ENCODE measurements around the gene GPSM1.
"Not testable (repeated sequence)": the region's sequence is repeated elsewhere in the genome, so short reads cannot be mapped to it uniquely, and the experiment has no call there.

Gene GPSM1

DNA sequence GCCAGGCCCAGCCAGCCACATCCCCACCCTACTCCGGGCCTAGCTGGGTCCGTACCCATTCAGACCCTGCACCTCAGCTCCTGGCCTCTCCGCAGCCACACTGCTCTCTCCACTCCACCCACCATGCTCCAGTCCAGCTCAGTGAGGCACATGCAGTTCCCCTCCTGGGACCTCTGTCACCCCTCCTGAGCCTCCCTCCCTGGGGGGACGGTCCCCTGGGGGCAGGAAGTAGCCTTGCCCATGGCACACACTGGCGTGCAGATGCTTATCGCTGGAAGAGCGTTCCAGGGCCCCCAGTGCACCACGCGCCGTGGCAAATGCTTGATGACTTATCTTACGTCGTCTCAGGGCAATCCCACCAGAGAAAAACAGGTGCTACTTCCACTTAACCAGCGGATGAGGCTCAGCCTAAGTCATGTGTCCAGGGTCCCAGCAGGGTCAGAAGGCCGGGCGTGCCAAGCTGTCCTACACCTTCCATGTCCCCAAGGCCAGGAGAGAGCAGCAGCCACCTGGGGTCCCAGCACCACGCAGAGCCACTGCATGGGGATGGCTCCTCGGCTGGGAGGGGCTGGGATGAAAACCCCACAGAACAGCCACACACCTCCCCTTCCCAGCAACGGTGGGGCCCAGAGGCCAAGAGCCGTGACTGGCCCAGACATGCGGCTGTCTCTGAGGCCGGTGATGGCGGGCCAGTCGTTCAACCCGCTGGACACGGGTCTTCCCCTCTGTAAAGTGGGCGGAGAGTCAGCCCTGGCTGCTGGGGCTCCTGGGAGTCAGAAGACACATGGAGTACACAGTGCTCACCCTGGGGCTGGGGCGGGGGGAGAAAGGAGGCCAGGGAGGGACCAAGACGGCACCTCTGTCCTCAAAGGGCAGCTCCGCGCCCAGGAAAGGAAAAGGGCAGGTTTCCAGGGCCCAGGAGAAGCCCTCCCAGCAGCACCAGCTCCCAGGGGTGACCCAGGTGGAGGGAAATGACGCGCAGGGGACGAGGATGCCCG, 20.8 kb upstream of the GPSM1 start:
- DNase-seq: no peak

DNA sequence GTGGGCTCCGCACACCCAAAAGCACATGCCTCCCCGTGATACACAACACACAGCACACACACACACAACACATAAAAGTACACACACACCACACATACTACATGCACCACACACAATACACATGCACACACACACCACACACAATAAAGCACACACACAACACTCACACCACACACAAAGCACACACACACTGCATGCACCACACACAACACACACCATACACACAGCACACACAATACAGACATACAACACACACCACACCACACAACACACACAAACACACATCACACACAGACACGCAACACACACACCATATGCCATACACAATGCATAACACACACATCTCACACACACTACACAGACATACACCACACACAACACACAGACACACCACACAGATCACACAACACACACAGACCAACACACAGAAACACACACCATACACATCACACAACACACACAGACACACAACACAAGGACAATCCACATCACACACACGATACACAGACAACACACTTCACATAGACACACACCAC, 20.1 kb upstream of the GPSM1 start:
- DNase-seq: no peak

DNA sequence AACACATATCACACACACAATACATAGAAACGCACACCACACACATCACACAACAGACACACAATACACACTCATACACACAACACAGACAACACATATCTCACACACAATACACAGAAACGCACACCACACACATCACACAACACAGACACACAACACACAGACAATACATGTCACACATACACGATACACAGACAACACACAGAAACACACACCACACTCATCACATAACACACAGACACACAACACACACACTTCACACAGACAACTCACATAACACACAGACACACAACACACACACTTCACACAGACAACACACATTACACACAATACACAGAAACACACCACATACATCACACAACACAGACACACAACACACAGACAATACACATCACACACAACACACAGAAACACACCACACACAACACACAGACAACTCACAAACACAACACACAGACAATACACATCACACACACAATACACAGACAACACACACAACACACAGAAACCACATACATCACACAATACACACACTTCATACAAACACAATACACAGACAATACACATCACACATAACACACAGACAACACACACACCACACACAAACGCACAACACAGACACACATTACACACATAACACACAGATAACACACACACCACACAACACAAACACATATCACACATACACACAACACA, 19.2 kb upstream of the GPSM1 start:
- DNase-seq: no peak

DNA sequence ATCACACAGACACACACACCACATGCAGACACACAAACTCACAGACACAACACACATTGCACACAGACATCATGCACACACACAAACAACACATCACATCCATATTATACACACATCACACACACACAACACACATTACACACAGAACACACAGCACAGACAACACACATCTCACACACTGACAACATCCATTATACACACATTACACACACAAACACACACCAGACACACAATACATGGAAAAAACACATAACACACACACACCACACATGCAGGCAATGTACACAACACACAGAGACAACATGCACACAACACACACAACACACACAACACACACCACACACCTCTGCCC, 18.7 kb upstream of the GPSM1 start:
- DNase-seq: no peak

DNA sequence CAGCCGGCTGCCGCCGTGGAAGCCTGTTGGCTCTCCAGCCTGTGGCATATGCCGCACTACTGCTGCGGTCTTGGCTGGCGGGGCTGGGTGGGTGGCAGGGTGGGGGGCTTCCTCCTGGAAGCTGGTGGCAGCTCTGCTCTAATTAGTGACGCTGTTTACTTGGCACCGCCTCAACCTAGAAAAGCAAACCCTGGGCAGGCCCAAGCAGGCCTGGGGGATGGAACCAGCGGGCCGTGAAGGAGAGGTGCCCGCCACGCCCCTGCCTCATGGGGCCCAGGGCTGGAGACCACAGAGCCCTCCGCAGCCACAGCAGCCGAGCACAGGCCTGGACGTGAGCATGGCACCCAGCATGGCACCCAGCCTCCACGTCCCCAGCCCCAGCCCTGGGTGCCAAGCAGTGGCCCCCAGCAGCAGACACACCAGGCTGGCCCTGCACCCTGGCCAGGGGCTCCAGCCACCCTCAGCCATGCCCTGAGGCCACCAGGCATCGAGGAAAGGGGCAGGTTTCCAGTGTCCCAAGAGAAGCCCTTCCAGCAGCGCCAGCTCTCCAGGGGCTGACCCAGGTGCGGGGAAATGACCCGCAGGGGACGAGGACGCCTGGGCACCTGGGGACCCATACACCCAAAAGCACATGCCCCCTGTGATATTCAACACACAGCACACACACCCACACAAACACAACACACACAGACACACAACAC, 18.1 kb upstream of the GPSM1 start:
- peak; percentile 22 for DNase-seq

DNA sequence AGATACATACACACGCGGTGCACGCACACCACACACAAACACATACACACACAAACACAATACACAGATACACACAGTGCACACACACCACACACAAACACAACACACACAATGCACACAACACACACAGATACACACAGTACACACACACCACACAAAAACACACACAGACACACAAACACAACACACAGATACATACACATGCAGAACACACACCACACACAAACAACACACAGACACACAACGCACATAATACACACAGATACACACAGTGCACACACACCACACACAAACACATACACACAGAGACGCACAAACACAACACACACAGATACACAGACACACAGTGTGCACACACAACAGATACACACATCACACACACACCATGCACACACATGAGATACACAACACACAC, 17.5 kb upstream of the GPSM1 start:
- no peak for DNase-seq

DNA sequence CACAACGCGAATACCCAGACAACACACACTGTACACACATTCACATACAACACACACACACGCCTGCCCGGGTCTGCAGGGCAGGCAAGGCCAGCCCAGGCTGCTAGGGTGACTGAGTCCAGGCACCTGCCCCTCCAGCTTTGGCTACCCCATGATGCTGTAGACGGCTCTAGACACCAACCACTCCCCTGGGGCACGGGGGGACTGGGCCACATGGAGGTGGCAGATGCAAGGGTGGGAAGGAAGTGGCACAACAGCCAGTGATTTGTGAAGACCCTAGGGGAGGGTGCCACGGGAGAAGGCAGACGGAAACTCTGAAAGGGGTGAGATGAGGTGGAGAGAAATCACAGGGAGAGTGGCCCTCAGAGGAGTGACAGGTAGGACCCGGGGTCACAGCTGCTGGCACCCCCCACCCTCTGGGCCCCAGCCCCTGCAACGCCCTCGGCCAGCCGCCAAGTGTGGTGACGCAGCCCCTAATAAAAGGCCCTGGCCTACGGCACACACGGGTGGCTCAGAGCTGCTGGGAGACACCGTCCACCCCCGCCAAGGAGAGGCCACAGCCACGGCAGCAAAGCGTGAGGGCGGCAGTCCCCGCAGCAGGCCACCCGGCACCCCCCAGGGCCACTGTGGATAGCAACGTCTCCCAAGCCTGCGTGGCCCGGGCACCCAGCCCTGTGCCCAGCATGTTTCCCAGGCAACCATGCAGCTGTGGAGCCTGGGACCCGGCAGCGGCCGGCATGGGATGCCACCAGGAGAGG, 16.9 kb upstream of the GPSM1 start:
- DNase-seq: no peak

DNA sequence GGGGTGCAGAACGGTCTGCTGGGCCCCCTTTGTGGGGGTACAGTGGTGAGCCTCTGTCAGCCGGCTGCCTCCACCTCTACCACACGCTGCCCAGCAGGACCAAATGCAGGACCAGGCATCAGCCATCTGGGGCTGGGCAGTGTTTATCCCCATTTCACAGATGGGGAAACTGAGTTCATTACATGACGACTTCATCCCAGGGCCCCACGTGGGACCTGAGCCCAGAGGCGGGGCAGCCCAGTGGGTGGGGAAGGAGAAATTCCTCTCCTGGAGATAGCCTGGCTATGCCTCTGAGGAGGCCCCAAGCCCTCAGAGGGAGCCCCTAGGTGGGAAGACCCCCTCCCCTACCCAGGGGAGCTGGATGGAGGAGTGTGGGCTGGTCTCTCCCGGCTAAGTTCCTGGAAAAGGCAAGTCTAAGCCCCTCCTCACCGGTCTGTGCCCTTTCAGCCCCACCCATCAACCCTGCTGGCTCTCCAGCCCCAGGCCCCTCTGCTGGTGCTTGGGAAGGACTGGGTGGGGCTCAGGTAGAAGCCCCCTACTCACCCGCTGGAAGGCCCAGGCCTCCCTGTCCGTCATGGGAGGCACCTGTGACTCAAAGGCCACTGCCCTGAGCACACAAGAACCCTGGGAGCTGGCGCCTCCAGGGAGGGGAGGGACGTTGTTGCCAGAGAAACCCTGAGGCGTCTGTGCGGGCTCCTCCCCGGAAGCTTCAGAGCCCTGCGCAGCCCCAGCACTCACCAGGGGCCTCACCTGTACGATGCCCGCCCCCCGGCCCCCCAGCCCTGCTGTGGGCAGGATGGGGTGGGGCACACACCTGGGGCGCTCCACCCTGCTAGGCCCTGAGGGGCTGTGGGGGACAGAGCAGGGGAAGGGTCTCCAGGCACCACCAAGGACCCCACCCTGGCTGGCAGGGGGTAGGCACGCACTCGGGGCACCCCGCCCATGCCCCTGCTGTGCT, 16.0 kb upstream of the GPSM1 start:
- DNase-seq: no peak

DNA sequence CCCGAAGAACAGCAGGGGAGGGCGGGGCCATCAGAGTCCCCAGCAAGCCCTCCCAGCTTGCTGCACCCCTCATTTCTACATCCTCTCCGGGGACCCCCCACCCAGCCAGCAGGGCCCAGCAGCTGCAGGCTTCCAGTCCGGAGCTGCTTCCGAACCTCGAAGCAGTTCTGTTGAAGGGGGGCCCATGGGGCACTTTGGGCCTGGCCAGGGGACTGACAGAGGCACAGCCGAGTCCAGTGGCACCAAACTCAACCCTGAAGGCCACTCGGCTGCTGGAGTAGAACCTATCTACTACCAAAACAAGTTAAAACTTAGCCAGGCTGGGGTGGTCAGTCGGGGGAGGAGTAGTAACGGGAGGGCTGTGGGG, 15.3 kb upstream of the GPSM1 start:
- DNase-seq: no peak

DNA sequence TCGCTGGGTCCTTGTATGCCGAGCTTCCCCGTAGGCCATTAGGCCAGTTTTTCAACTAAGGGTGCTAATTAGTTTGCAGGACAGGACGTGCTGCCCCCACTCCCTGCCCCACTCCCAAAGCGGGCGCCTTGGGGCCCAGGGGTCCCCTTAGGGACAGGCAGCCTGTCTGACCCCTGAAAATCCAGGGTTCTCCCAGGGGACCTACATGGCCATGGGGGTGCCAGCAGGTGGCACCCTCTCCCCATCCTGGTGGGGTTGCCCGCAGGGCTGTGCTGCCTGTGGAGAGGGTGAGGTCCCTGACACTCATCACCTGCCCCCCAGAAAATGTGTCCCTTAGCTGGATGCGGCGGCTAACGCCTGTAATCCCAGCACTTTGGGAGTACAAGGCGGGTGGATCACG, 14.9 kb upstream of the GPSM1 start:
- no peak for DNase-seq

DNA sequence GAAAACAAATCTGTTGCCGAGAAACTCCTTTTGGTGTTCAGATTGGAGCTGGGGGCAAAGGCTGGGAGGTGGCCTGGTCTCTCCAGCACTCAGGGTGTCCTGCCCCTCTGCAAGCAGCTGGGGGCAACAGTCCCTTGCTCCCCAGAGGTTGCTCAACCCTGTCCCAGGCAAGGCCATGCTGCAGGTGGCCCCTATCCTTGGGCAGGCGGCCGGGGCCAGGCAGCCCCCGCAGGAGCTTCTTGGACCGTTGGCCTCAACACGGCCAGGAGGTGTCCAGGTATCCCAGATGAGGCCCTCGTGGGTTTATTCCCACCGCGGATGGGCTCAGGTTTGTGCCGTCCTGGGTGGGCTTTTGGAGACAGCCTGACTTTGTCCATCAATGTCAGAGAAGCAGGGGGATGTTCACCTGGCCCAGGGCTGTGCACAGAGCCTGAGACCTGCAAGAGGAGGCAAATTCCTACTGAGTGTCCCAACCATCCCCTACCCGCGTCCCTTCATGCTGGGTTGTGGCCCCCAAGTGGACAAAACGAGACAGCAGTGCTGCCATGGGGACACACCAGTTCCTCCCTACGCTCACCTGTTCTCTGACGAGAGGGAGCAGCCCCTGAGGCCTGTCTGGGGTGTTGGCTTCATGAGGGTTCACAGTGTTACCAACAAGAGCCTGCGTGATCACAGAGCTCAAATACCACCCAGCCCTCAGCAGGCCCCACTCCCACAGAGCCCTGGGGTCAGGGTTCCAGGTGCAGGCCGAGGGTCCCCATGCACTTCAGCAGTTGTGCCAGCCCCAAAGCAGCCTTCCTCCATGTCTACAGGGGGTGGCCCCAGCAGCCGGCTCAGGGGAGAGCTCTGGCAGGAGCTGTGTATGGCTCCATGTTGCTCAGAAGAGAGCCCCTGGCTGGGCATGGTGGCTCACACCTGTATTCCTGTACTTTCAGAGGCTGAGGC, 14.0 kb upstream of the GPSM1 start:
- no peak for DNase-seq

DNA sequence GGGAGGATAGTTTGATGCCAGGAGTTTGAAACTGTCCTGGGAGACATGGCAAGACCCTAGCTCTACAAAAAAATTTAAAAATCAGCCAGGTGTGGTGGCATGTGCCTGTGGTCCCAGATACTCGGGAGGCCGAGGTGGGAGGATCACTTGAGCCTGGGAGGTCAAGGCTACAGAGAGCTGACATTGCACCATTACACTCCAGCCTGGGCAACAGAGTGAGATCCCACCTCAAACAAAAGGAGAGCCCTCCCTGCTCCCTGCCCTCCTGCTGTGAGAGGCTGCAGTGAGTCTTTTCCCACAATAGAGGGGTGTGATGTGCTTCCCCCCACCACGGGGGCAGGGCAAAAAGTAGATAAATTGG, 13.3 kb upstream of the GPSM1 start:
- no peak for DNase-seq

DNA sequence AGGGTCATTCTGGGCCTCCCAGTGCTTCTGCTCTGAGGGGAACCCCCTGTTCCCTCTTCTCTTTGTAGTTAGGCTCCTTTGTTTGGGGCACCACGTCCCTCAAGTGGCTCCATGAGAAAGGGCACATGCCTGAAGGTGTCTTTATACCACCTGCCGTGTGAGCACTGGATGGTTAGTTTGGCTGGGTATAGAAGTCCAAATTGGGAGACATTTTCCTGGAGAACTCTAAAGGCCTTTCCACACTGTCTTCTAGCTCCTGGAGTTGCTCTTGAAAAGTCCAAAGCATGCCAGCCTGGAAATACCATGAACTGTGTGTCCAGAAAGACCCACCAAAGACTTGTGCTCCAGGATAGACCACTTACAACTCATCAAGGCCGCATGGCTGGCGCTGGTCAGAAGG, 12.4 kb upstream of the GPSM1 start:
- no peak for DNase-seq

DNA sequence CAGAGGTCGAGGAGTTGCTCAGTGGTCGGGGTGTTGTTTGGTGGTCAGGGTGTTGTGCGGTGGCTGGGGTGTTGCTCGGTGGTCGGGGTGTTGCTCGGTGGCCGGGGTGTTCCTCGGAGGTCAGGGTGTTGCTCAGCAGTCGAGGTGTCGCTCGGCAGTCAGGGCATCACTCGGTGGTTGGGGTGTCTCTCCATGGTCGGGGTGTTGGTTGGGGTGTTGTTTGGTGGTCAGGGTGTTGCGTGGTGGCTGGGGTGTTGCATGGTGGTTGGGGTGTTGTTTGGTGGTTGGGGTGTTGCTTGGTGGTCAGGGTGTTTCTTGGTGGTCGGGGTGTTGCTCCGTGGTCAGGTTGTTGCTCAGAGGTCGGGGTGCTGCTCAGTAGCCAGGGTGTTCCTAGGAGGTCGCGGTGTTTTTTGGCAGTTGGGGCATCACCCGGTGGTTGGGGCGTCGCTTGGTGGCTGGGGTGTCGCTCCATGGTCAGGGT, 11.0 kb upstream of the GPSM1 start:
- DNase-seq: no peak

DNA sequence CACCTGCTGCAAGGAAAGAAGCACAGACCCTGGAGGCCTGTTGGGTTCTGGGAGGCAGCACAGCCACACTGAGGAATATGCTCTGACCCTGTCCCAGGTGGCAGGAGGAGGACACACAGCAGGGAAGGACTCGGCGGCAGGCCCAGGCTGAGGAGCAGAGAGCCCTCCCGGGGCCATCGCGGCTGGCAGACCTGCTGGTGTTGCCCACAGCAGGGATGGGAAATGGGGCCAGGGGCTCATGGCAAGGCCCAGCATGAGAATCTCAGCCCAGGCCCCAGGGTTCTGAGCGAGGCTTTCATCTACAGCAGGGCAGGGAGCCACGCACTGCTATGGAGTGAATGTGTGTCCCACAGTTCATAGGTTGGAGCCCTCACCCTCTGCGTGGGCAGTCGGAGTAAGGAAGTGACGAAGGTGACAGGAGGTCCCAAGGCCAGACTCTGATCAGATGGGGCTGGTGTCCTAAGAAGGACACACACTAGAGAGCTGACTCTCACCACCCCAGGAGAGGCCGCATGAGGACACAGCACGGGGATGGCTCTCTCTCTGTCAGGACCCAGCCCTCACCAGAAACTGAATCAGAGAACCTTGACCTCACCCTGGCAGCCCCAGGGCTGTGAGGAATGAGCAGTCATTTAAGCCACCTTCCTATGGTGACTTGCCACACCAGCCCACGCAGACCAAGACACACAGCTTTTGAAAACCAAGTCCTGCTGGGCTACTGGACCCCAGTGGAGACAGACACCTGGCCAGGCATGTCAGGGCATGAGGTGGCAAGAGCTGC, 10.3 kb upstream of the GPSM1 start:
- no peak for DNase-seq

DNA sequence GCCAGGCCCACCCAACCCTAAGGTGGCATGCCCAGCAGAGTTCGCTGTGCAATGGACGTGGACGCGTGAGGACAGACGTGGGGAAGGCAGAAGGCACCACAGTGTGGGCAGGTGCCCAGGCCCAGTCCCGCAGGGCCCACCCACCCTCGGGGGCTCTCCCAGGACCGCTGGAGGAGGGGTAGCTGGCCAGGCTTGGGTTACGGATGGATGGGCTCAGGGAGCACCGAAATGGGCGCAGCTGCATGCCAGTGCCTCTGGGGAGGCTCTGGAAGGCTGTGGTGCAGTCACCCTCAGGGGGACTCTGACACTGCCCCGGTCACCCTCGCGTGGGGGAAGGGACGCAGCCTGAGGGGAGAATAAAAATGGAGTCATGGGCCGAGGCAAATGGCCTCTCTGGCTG, 9.6 kb upstream of the GPSM1 start:
- no peak for DNase-seq

DNA sequence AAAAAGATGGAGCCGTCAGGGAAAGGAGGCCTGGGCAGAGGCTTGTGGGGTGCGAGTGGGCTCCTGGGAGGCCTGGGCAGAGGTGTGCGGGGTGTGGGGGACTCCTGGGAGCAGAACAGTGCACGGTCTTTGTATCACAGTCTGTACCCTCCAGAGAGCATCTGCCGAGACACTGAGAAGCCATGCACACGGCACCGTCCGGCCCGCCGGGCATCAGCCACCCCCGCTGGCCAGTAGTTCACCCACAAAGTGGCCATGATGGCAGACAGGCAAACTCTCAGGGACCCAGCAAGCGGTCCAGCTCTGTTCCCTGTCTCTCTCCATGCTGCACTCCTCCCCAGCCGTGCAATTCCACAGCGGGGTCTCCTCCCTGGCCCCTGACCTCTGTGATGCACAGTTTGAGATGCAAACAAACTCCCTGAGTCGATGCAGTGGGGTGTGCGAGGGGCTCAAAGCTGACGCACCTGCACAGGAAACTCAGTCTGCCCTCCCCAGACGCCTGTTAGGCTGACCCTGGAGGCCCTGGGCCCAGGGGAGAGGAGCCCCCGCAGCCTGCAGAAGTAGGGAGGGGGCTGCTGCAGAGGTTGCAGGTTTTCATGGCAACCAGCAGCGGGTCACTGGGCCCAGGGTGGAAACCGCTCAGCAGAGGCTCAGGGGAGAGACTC, 9.1 kb upstream of the GPSM1 start:
- DNase-seq: no peak

DNA sequence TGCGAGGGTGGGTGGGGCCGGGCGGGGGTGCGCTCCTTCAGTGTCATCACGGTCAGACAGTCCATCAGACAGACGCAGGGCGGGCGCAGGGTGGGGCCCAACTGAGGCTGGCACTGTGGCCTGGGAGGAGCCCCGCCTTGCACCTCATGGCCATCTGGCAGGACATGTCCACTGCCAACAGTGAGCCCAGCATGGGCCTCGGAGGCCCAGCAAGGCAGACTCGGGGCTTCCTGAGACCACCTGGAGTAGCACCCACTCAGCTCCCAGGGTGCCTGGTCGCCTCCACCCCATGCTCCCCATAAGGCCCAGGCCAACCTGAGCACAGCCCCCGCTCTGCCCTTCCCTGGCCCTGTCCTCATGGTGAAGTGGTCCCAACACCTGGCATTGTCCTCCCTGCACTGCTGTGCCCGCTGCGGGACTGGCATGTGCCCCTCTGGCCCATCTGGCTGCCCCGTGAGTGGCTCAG, 8.5 kb upstream of the GPSM1 start:
- DNase-seq: no peak

DNA sequence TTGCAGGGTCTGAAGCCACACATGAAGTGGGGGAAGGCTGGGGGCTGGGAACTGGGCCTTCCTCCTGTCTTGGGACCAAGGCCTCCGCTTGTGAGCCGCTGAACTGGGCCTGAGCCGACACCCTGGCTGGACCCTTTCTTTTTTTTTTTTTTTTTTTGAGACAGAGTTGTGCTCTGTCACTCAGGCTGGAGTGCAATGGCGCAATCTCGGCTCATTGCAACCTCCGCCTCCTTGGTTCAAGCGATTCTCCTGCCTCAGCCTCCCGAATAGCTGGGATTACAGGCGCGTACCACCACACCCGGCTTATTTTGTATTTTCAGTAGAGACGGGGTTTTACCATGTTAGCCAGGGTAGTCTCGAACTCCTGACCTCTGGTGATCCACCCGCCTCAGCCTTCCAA, 8.1 kb upstream of the GPSM1 start:
- not testable (repeated sequence) for DNase-seq

All from NCI-H2081 treated with DMSO at 0.1 percent for 48 hours (cell line).